Skeletal muscle satellite cell (primary cell): Measurements from ENCODE around the gene VSIR. TPM values are rescaled to one million over a fixed set of nuclear protein-coding genes. Genes with fewer than 3 reads are reported as not detected.

Experiments
- H3K27me3 ChIP-seq: 2 replicates; pipeline ENCODE4 v1.7.0; 2013; ENCODE audit warnings: low read length; ENCODE audit not compliant: control insufficient read depth, insufficient read depth
- H3K36me3 ChIP-seq: 2 replicates; pipeline ENCODE4 v1.7.0; 2013; ENCODE audit warnings: mild to moderate bottlenecking, control low read depth, low read length; ENCODE audit not compliant: insufficient read depth
- H3K4me1 ChIP-seq: 2 replicates; pipeline ENCODE4 v1.7.0; 2013; ENCODE audit warnings: low read length; ENCODE audit not compliant: control insufficient read depth, insufficient read depth
- H3K4me2 ChIP-seq: 2 replicates; pipeline ENCODE4 v1.7.0; 2013; ENCODE audit warnings: mild to moderate bottlenecking, low read length
- H3K4me3 ChIP-seq: 2 replicates; pipeline ENCODE4 v1.7.0; 2013; ENCODE audit warnings: low read length
- H3K9ac ChIP-seq: 2 replicates; pipeline ENCODE4 v1.7.0; 2013; ENCODE audit warnings: mild to moderate bottlenecking, low read depth, low read length, moderate library complexity
- H3K9me3 ChIP-seq: replicated peaks from 2 replicates; pipeline ENCODE4 v1.7.0; 2013; ENCODE audit warnings: mild to moderate bottlenecking, control low read depth, low read length
- total RNA-seq: library from RNA; depleted of rRNA; stranded (reverse); fragments of >200 nt; gene quantifications from 2 replicates; pipeline ENCODE4 v1.2.3, GENCODE V29; 2012; rRNA removed

VSIR gene
- total RNA-seq: 7.9 and 15.5 TPM in 2 replicates

DNA sequence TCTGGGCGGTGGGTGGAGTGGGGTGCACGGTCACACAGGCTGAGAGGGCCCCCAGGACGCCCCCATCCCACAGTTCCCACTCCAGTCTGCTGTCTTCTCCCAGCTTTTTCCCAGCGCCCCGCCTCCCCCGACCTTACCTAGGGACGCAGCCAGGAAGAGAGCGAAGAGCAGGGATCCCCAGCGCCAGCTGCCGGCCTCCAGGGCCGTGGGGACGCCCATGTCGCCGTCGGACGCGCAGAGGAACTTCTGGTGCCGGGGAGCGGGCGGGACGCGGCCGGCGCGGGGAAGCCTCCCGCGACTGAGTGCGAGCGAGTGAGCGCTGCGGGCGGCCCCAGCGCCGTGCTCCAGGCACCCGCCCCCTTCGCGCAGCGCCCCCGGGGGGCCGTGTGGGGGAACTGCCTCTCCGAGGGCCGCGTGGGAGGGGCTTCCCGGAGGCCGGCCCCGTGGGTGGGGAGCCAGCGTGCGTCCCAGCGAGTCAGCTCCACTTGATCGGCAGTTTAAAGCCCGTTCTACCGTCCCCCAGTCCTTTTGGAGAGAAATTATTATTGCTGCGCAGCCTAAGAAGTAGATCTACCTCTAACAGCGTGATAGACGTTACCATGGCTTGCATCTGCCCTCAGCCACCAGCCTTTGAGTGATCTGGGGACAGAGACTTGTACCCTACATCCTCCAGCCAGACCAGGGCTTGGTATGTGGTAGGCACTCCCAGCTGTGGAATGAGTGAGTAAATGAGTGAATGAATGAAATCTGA is at the start of gene VSIR:
Gene VSIR (minus strand): TSS at position 300 of the 751 bp plus-strand sequence. CDS start 81 bp downstream, at position 219.
- no peaks in the 10 kb centered on the region for H3K27me3 ChIP-seq
- H3K4me3 ChIP-seq: peak within 1 kb of the TSS; percentile 77
- no peaks in the 10 kb centered on the region for H3K36me3 ChIP-seq
- H3K9me3 ChIP-seq: no peaks in the 10 kb centered on the region
- H3K4me2 ChIP-seq: peak within 1 kb of the TSS; percentile 84
- peak within 1 kb of the TSS; percentile 77 for H3K9ac ChIP-seq
- H3K4me1 ChIP-seq: peaks cover 57% of the 10 kb centered on the region

DNA sequence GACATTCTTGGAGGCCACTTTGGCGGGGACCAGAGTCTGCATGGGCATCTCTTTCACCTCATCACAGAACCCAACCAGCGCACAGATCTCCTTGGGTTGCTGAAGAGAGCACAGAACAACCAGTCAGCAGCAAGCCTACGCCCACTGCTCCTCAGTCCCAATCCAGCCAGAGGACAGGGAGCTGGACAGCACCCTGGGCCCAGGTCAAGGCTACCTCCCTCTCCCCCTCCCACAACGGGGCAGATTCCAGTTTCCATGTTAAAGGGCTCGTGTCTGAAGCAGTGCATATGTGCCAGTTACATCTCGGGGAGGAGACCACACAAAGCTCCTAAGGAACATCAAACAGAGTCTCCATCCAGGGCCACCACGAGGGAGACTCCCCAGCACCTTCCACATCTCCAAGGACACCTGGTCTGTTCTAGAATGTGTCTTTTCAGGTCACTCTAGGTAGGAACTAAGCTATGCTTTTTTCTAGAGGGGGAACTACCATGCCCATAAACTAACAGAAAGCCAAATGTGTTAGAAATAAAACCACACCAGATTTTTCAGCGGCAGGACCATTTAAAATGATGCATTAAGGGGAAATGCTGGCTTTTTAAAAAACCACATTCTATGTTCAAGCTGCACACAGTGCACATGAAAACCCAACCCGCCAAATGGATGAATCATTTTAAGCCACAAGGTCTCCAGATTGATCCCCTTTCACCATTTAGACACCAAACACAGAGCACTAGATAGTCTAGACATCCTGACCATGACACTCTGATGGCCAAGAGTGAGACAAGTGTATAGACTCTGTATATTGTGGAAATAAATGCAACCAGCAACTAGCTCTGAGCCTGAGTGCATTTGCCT is 48.8 kb upstream of the VSIR start:
- no peak overlapping the region for H3K9ac ChIP-seq
- H3K36me3 ChIP-seq: peaks cover 84% of the 10 kb centered on the region
- H3K4me3 ChIP-seq: no peak overlapping the region
- peaks cover 5% of the 10 kb centered on the region for H3K4me1 ChIP-seq
- no peak overlapping the region for H3K4me2 ChIP-seq
- H3K27me3 ChIP-seq: no peaks in the 10 kb centered on the region
- no peaks in the 10 kb centered on the region for H3K9me3 ChIP-seq

- H3K4me1 ChIP-seq: peaks cover 5% of the 10 kb centered on the region
- no peaks in the 10 kb centered on the region for H3K27me3 ChIP-seq
- no peaks in the 10 kb centered on the region for H3K9me3 ChIP-seq
- no peak overlapping the region for H3K9ac ChIP-seq
- H3K36me3 ChIP-seq: peaks cover 86% of the 10 kb centered on the region
- no peak overlapping the region for H3K4me3 ChIP-seq
- H3K4me2 ChIP-seq: no peak overlapping the region
These were observed 47.6 kb upstream of the VSIR start for GRCh38 chr10:71820966-71821365.

DNA sequence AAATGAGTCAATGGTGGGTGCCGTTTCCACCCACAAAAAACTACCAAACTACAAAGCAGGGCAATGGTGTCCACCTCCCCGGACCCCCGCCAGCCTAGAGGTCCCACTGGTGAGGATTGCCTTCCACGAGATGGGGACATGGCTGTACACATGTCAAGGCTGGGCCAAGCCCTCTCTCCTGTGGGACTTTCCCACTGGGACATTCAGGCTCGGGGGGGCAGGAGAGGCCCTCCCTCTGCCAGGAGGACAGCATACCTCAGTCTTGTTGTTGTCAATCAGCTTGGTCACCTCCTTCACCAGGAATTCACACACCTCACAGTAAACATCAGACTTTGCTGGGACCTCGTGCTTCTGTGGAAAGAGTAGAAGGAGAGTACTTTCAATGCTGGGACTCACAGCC is 46.7 kb upstream of the VSIR start:
- H3K36me3 ChIP-seq: peaks cover 84% of the 10 kb centered on the region
- peaks cover 5% of the 10 kb centered on the region for H3K4me1 ChIP-seq
- no peaks in the 10 kb centered on the region for H3K27me3 ChIP-seq
- no peak overlapping the region for H3K9ac ChIP-seq
- H3K4me3 ChIP-seq: no peak overlapping the region
- no peak overlapping the region for H3K4me2 ChIP-seq
- no peaks in the 10 kb centered on the region for H3K9me3 ChIP-seq

- Histone ChIP-seq H3K9me3 (no peaks in the 10 kb centered on the region), H3K4me1 (peaks cover 5% of the 10 kb centered on the region), H3K4me3 (no peak overlapping the region), H3K4me2 (no peak overlapping the region), H3K9ac (no peak overlapping the region), H3K36me3 (peaks cover 79% of the 10 kb centered on the region), H3K27me3 (no peaks in the 10 kb centered on the region)
These were observed 46.1 kb upstream of the VSIR start for GRCh38 chr10:71819441-71819861.

DNA sequence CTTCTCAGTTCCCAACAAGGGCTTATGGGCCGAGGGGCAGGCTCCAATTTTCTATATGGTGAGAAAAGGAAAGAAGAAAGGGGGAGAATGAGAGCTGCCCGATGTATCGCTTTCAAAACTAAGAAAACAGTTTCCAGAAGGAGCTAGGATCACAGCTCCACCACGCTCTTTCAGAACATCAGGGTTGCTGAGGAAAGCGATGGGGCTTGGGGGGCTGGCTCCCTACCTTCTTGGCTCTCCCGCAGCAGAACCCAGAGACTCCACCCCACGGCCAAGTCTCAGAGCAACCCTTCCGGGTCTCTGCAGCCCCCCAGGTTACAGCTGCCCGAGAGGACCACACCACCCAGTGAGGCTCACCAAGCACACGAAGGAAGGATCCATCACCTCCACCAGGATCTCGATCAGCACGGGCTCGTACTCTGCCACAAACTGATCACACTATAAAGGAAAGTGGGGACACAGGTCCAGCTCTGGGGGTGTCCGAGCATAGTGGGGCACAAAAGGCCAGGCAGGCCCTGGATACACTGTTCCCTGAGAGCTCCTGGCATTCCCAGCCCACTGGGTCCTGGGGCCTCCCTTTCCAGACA is 45.4 kb upstream of the VSIR start:
- Histone ChIP-seq H3K4me1 (peaks cover 5% of the 10 kb centered on the region), H3K4me3 (no peak overlapping the region), H3K9me3 (no peaks in the 10 kb centered on the region), H3K9ac (no peak overlapping the region), H3K4me2 (no peak overlapping the region), H3K27me3 (no peaks in the 10 kb centered on the region), H3K36me3 (peaks cover 72% of the 10 kb centered on the region)

DNA sequence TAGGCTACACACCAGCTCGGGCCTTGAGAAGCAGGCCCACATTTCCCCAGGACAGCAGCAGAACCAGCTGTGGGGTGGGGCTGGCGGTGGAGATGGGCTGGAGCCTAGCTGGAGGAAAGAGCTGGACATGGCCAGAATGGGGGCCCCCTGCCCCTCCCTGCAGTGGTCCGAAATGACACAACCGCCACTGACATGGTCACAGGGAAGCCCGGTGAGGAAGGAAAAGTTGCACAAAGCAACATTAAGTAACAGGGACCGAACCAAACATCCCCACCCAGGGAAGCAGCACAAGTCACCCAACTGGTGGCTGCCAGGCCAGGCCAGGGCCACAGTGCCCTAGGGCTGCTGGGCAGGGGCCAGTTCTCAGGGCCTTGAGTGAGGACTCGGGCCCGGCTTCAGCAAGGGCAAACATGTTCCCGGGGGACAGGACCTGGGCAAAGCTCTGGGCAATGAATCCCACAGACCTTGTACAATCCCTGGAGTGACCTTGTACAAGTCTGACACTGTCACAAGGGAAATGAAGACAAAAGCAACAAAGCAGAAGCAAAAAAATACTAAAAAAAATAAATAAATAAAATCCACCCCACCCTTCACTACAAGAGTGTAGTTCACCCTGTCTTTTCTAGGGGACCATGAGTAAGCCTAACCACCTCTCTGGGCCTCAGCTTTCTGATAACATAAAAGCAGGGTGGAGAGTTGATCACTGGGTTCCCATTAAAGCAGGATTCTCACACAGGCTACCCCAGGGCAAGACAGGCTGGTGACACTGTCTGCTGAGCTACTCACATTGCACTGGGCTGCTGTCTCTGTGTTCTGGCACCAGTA is 44.7 kb upstream of the VSIR start:
- peaks cover 5% of the 10 kb centered on the region for H3K4me1 ChIP-seq
- H3K9ac ChIP-seq: no peak overlapping the region
- H3K27me3 ChIP-seq: no peaks in the 10 kb centered on the region
- H3K36me3 ChIP-seq: peaks cover 67% of the 10 kb centered on the region
- no peak overlapping the region for H3K4me3 ChIP-seq
- H3K4me2 ChIP-seq: no peak overlapping the region
- H3K9me3 ChIP-seq: no peaks in the 10 kb centered on the region

- Histone ChIP-seq H3K4me3 (no peak overlapping the region), H3K36me3 (peaks cover 67% of the 10 kb centered on the region), H3K9ac (no peak overlapping the region), H3K4me1 (no peaks in the 10 kb centered on the region), H3K27me3 (no peaks in the 10 kb centered on the region), H3K9me3 (no peaks in the 10 kb centered on the region), H3K4me2 (no peak overlapping the region)
These were observed 43.8 kb upstream of the VSIR start for GRCh38 chr10:71816936-71817618.

GRCh38 chr10:71816421-71816851 is 43.1 kb upstream of the VSIR start:
- no peaks in the 10 kb centered on the region for H3K27me3 ChIP-seq
- H3K4me2 ChIP-seq: no peak overlapping the region
- no peak overlapping the region for H3K4me3 ChIP-seq
- H3K36me3 ChIP-seq: peaks cover 62% of the 10 kb centered on the region
- H3K9ac ChIP-seq: no peak overlapping the region
- no peaks in the 10 kb centered on the region for H3K9me3 ChIP-seq
- no peaks in the 10 kb centered on the region for H3K4me1 ChIP-seq

DNA sequence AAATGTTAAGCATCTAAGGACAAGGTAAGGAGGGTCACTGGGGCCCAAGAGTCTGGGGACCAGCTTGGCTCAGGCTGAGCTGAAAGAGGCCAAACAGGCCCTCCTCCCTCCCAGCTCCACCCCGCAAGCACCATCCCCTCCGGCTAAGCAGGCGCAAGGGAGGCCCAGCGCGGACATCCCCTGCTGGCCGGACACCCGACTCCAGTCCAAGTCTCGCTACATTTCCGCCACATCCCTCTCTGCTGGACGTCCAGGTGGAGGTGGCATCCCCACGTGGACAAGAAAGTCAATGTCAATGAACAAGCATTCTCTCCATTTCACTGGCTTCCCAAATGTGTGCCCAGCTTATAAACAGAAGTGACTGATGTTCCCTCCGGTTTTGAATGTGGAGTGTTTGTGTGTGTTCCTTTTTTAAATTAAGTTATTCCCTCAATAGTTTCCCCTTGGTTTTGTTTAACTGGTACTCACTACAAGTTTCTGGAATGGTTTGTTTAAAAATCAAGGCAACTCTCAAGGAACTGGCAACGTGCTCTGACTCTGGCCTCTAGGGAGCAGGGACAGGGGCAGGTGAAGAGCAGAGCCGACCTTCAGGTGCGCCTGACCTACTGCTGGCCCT is 42.3 kb upstream of the VSIR start:
- no peaks in the 10 kb centered on the region for H3K27me3 ChIP-seq
- H3K4me2 ChIP-seq: no peak overlapping the region
- no peak overlapping the region for H3K9ac ChIP-seq
- peaks cover 53% of the 10 kb centered on the region for H3K36me3 ChIP-seq
- no peak overlapping the region for H3K4me3 ChIP-seq
- no peaks in the 10 kb centered on the region for H3K9me3 ChIP-seq
- no peaks in the 10 kb centered on the region for H3K4me1 ChIP-seq
